ENCODE measurements around the gene TTC12.

TTC12 gene

DNA sequence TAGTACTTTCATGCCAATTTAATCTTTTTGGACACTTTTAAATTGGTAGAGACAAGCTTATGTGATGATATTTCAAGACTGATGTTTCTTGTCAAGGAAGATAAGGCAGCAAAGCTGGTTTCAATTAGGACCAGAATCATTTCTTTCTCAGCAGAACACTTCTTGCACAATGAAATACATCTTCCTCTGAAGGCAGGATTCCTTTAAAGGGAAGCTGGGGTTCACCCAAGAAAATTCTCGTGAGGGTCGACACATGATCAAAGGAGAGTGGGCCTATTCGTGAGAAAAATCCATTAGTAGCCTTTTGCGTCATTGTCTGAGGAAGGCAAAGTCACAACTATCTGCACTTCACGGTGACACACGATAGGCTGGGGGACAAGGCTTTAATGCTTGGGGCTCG lies 17.6 kb downstream of the TTC12 start:
- in situ Hi-C loops (cut with HindIII; ENCODE audit: low sequenced_read_pairs): no loop called here
- DNase-seq (ENCODE audit: low read depth, low spot score): no peak

DNA sequence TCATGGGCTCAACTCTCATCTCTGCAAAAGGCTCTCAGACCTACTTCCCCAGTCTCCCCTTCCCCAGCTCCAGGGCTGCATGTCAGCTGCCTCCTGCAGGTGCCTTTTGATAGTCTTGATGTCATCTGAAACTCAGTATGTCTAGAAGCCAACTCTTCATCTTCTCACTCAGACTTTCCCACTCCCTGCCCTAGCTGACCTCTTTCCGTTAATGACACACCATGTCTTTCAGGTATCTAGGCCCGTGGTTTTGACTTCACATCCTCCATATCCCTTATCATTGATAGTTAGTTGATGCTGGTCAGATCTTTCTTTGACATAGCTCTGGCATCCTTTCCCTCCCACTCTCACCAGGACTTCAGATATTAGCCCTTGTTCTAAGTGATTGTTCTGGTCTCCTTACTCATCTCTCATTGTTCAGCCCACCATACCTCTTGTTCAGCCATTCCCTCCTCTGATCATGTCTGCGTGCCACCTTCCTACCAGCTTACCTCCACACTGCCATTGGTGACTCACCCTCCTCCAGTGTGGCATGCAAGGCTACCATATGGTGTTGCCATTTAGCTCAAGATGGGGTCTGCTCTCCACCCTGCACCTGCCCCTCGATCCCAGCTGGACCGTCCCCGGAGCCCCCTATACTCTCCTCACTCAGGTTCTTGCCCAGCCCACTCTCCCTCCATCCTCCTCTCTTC lies 18.4 kb downstream of the TTC12 start:
- in situ Hi-C loops (cut with HindIII; ENCODE audit: low sequenced_read_pairs): no loop called here
- no peak overlapping the region for H3K4me3 ChIP-seq (ENCODE audit: low read depth, low read length)
- TF ChIP-seq, protein P1, sequence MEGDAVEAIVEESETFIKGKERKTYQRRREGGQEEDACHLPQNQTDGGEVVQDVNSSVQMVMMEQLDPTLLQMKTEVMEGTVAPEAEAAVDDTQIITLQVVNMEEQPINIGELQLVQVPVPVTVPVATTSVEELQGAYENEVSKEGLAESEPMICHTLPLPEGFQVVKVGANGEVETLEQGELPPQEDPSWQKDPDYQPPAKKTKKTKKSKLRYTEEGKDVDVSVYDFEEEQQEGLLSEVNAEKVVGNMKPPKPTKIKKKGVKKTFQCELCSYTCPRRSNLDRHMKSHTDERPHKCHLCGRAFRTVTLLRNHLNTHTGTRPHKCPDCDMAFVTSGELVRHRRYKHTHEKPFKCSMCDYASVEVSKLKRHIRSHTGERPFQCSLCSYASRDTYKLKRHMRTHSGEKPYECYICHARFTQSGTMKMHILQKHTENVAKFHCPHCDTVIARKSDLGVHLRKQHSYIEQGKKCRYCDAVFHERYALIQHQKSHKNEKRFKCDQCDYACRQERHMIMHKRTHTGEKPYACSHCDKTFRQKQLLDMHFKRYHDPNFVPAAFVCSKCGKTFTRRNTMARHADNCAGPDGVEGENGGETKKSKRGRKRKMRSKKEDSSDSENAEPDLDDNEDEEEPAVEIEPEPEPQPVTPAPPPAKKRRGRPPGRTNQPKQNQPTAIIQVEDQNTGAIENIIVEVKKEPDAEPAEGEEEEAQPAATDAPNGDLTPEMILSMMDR (IDR thresholded peaks at IDR 0.05; ENCODE audit: low read depth, low read length): no peak
- no peak for DNase-seq (ENCODE audit: low read depth, low spot score)

More for the DNA sequence above, 17.6 kb downstream of the TTC12 start:
- TF ChIP-seq, protein P1 (IDR thresholded peaks at IDR 0.05; ENCODE audit: low read depth, low read length): no peak
- H3K4me3 ChIP-seq (ENCODE audit: low read depth, low read length): no peak overlapping the region

DNA sequence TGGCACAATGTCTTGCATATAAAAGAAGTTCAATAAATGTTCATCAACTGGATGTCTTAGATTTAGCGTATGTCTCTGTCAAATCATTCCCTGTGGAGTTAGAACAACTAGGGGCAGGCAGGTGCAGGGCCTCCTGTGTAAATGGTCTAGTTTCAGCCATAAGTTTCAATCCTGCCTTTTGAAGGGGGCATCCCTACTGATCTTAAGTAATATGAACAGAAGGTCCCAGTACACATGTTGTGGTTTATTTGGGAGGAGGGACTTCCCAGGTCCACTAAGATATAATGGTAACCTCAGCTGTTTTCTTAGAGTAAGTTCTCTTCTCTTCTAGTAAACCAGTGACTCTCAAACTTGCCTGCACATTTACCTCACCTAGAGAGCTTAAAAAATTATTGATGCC lies 19.8 kb downstream of the TTC12 start:
- in situ Hi-C loops (cut with HindIII; ENCODE audit: low sequenced_read_pairs): no loop called here
- no peak for DNase-seq (ENCODE audit: low read depth, low spot score)
- no peak overlapping the region for H3K4me3 ChIP-seq (ENCODE audit: low read depth, low read length)
- TF ChIP-seq, protein P1 (IDR thresholded peaks at IDR 0.05; ENCODE audit: low read depth, low read length): no peak

DNA sequence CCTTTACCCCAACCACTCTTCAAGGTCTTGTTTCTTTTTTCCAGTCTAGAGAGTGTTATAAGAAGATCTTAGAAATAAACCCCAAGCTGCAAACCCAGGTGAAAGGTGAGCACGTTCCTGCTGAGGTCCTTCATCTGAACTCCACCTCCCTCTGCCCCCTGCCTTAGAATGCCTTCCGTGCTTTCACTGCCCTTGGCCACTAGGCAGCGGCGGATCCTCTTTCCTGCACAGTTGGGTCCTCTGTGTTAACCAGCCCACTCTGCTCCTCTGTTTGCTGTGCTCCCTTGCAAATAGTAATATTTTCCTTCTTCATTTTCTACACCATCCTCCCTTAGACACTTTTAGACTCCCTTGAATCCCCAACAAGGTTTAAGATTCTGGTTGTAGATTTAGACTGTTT lies 24.3 kb downstream of the TTC12 start:
- TF ChIP-seq, protein P1 (IDR thresholded peaks at IDR 0.05; ENCODE audit: low read depth, low read length): no peak
- in situ Hi-C loops (cut with HindIII; ENCODE audit: low sequenced_read_pairs): no loop called here
- no peak for DNase-seq (ENCODE audit: low read depth, low spot score)
- no peak overlapping the region for H3K4me3 ChIP-seq (ENCODE audit: low read depth, low read length)

DNA sequence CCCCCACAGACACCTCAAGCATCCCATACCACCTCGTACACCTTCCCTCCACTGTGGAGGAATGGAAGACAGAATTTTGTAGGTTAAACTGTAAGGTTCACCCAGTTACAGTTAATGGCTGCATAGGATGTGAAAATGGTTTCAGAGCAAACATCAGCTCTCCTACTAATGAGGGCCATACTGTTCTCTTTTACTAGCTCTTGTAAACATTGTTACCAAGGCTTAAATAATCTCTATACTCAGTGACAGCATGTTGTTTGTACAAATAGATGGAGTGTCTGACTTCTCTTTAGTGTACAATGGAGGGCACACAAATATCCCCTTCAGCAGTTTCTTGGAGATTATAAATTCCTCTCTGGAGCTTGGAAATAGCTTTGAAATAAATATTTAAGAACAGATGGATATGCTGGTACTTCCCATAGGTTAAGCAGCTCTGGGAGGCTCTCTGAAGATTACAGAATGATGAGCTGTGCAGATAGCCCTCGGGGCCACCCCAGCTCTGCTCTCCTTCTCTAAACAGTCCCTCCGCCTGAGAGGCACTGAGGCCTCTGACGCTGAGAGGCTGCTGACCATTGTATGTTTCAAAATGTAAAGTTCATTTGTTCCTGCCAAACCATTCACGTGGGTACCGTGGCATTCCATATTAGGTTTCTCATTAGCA lies 25.7 kb downstream of the TTC12 start:
- in situ Hi-C loops (cut with HindIII; ENCODE audit: low sequenced_read_pairs): no loop called here
- DNase-seq (ENCODE audit: low read depth, low spot score): no peak
- TF ChIP-seq, protein P1 (IDR thresholded peaks at IDR 0.05; ENCODE audit: low read depth, low read length): no peak
- H3K4me3 ChIP-seq (ENCODE audit: low read depth, low read length): no peak overlapping the region

DNA sequence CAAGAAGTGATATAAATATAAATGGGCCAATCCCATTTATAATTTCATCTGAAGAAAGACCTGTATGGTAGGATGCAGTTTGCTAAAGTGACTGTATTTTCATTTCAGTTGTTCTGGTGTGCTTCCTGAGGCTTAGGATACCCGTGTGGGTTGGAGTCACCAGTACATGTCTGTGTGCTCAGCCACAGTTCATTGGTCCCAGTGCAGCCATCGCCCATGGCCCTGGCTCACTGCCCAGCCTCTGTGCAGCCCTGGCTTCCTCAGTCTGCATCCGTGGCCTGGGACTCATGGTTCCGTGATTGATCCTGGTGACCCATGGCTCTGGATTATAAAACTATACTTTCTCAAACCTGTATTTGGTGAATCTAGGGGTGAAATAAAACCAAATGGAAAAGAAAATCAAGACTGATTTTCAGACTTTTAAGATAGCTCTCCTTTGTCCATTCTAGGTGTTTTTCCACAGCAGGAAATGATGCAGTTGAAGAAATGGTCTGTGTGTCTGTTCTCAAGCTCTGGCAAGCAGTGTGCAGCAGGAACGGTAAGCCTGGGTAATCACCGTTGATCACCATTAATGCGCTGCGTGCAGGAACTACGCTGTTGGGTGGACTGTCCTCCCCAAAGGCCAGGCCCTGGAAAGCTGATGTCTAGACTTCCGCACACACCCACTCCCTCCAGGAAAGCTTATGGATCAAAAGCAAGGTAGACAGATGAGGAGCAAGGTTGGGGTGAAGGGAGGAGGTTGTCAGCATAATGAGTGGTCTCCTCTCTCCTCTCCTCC lies 27.2 kb downstream of the TTC12 start:
- H3K4me3 ChIP-seq (ENCODE audit: low read depth, low read length): no peak overlapping the region
- TF ChIP-seq, protein P1 (IDR thresholded peaks at IDR 0.05; ENCODE audit: low read depth, low read length): no peak
- in situ Hi-C loops (cut with HindIII; ENCODE audit: low sequenced_read_pairs): no loop called here
- no peak for DNase-seq (ENCODE audit: low read depth, low spot score)
